Measurements from ENCODE around the gene HIP1R.
A peak's percentile ranks its signal among the peaks of the same experiment; 100 is the strongest.

HIP1R gene

DNA sequence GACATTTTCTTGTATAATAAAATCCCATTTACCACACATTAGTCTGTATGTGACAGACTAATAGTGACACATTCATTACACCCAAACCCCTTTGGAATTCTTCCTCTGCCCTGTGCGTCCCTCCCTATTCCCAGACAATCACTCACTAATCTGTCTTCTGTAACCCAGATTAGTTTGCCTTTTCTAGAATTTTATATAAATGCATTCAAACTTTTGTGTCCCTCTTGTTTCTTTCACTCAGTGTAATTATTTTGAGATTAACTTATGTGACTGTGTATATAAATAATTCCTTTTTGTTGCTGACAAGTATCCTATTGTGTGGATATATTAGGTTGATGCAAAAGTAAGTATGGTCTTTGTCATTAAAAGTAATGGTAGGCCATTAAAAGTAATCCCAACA is 27.6 kb upstream of the HIP1R start:
- H4K20me1 ChIP-seq (ENCODE audit: control insufficient read depth, insufficient read depth, low read depth, low read length), result no peaks in the 10 kb centered on the region
- H3K4me3 ChIP-seq (ENCODE audit: low read length), result no peak overlapping the region
- H3K27ac ChIP-seq (ENCODE audit: low read depth, low read length), result no peak overlapping the region
- H3K27me3 ChIP-seq (ENCODE audit: control insufficient read depth, low read length), result no peaks in the 10 kb centered on the region
- H3K4me1 ChIP-seq (ENCODE audit: control insufficient read depth, low read length), result peaks cover 12% of the 10 kb centered on the region
- no peaks in the 10 kb centered on the region for H3K79me2 ChIP-seq (ENCODE audit: control insufficient read depth, low read length)
- no peaks in the 10 kb centered on the region for H3K36me3 ChIP-seq (ENCODE audit: control insufficient read depth, low read length)
- peaks cover 7% of the 10 kb centered on the region; the same call in 1 of the 2 replicates for H3F3A ChIP-seq (ENCODE audit: control insufficient read depth, insufficient read depth)
- H3K9me2 ChIP-seq (replicated peaks; ENCODE audit: control insufficient read depth, low read length), result no peaks in the 10 kb centered on the region
- H3K9me3 ChIP-seq (ENCODE audit: control insufficient read depth, insufficient read depth, low read length), result no peaks in the 10 kb centered on the region
- H3K4me2 ChIP-seq (ENCODE audit: low read length), result no peak overlapping the region
- TF ChIP-seq, protein P1, sequence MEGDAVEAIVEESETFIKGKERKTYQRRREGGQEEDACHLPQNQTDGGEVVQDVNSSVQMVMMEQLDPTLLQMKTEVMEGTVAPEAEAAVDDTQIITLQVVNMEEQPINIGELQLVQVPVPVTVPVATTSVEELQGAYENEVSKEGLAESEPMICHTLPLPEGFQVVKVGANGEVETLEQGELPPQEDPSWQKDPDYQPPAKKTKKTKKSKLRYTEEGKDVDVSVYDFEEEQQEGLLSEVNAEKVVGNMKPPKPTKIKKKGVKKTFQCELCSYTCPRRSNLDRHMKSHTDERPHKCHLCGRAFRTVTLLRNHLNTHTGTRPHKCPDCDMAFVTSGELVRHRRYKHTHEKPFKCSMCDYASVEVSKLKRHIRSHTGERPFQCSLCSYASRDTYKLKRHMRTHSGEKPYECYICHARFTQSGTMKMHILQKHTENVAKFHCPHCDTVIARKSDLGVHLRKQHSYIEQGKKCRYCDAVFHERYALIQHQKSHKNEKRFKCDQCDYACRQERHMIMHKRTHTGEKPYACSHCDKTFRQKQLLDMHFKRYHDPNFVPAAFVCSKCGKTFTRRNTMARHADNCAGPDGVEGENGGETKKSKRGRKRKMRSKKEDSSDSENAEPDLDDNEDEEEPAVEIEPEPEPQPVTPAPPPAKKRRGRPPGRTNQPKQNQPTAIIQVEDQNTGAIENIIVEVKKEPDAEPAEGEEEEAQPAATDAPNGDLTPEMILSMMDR (IDR thresholded peaks at IDR 0.05; ENCODE audit: low read depth, low read length, poor library complexity, severe bottlenecking), result no peak
- TF ChIP-seq EZH2phosphoT487 (IDR thresholded peaks at IDR 0.05; ENCODE audit: borderline replicate concordance, low read length), result no peak

GRCh38 chr12:122811777-122812176 is 23.5 kb upstream of the HIP1R start:
- Histone ChIP-seq H3K36me3 (ENCODE audit: control insufficient read depth, low read length) (no peaks in the 10 kb centered on the region), H3K9me3 (ENCODE audit: control insufficient read depth, insufficient read depth, low read length) (no peaks in the 10 kb centered on the region), H3K9me2 (replicated peaks; ENCODE audit: control insufficient read depth, low read length) (no peaks in the 10 kb centered on the region), H4K20me1 (ENCODE audit: control insufficient read depth, insufficient read depth, low read depth, low read length) (no peaks in the 10 kb centered on the region), H3K4me2 (ENCODE audit: low read length) (no peak overlapping the region), H3K79me2 (ENCODE audit: control insufficient read depth, low read length) (no peaks in the 10 kb centered on the region), H3K4me3 (ENCODE audit: low read length) (no peak overlapping the region), H3F3A (ENCODE audit: control insufficient read depth, insufficient read depth) (peaks cover 7% of the 10 kb centered on the region; the same call in 1 of the 2 replicates), H3K27me3 (ENCODE audit: control insufficient read depth, low read length) (no peaks in the 10 kb centered on the region), H3K4me1 (ENCODE audit: control insufficient read depth, low read length) (peaks cover 42% of the 10 kb centered on the region), H3K27ac (ENCODE audit: low read depth, low read length) (no peak overlapping the region)
- TF ChIP-seq, protein P1 (IDR thresholded peaks at IDR 0.05; ENCODE audit: low read depth, low read length, poor library complexity, severe bottlenecking), result no peak
- no peak for TF ChIP-seq EZH2phosphoT487 (IDR thresholded peaks at IDR 0.05; ENCODE audit: borderline replicate concordance, low read length)

DNA sequence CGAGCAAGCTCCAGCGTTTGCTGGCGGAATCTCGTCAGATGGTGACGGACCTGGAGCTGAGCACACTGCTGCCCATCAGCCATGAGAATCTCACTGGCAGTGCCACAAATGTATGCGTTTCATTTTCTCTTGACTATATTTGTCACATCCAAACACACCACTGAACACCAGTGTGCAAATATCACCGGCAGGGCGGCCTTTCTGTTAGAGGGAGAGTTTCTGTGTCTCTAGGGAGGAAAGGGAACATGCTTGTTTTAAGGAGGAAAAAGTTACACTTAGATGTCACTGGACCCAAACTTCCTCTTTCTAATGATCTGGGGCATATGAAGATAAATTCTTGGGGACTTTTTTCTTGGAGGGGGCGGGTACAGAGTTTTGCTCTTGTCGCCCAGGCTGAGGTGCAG is 21.9 kb upstream of the HIP1R start:
- H3K27me3 ChIP-seq (ENCODE audit: control insufficient read depth, low read length), result no peaks in the 10 kb centered on the region
- H3K9me3 ChIP-seq (ENCODE audit: control insufficient read depth, insufficient read depth, low read length), result no peaks in the 10 kb centered on the region
- H3K4me1 ChIP-seq (ENCODE audit: control insufficient read depth, low read length), result peaks cover 42% of the 10 kb centered on the region
- H3K79me2 ChIP-seq (ENCODE audit: control insufficient read depth, low read length), result no peaks in the 10 kb centered on the region
- H3K4me3 ChIP-seq (ENCODE audit: low read length), result peak overlapping the region; percentile 49
- TF ChIP-seq EZH2phosphoT487 (IDR thresholded peaks at IDR 0.05; ENCODE audit: borderline replicate concordance, low read length), result no peak
- TF ChIP-seq, protein P1 (IDR thresholded peaks at IDR 0.05; ENCODE audit: low read depth, low read length, poor library complexity, severe bottlenecking), result peak; percentile 48
- H3F3A ChIP-seq (ENCODE audit: control insufficient read depth, insufficient read depth), result peaks cover 7% of the 10 kb centered on the region; the same call in 1 of the 2 replicates
- H3K9me2 ChIP-seq (replicated peaks; ENCODE audit: control insufficient read depth, low read length), result no peaks in the 10 kb centered on the region
- H3K36me3 ChIP-seq (ENCODE audit: control insufficient read depth, low read length), result no peaks in the 10 kb centered on the region
- peak overlapping the region; percentile 20; the same call in 1 of the 2 replicates for H3K27ac ChIP-seq (ENCODE audit: low read depth, low read length)
- H3K4me2 ChIP-seq (ENCODE audit: low read length), result peak overlapping the region; percentile 67
- H4K20me1 ChIP-seq (ENCODE audit: control insufficient read depth, insufficient read depth, low read depth, low read length), result no peaks in the 10 kb centered on the region

Data from DOHH2 (cell line).